ENCODE results near the gene NADSYN1.

DNA sequence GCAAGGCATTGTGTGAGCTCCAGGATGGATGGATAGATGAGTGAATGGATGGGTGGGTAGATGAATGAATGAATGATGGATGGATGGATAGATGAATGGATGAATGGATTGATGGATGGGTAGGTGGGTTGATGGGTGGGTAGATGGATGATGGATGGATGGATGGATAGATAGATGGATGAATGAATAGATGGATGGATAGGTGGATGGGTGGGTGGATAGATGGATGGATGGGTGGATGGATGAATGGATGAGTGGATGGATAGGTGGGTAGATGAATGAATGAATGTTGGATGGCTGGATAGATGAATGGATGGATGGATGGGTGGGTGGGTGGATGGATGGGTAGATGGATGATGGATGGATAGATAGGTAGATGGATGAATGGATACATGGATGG is 38.4 kb upstream of the NADSYN1 start:
- TF ChIP-seq, protein P1, sequence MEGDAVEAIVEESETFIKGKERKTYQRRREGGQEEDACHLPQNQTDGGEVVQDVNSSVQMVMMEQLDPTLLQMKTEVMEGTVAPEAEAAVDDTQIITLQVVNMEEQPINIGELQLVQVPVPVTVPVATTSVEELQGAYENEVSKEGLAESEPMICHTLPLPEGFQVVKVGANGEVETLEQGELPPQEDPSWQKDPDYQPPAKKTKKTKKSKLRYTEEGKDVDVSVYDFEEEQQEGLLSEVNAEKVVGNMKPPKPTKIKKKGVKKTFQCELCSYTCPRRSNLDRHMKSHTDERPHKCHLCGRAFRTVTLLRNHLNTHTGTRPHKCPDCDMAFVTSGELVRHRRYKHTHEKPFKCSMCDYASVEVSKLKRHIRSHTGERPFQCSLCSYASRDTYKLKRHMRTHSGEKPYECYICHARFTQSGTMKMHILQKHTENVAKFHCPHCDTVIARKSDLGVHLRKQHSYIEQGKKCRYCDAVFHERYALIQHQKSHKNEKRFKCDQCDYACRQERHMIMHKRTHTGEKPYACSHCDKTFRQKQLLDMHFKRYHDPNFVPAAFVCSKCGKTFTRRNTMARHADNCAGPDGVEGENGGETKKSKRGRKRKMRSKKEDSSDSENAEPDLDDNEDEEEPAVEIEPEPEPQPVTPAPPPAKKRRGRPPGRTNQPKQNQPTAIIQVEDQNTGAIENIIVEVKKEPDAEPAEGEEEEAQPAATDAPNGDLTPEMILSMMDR (IDR thresholded peaks at IDR 0.05 in 8 of 11, conservative IDR thresholded peaks at IDR 0.05 in 3 of 11) = no peak
- TF ChIP-seq POLR2AphosphoS5 (IDR thresholded peaks at IDR 0.05) = no peak
- no peak for TF ChIP-seq POLR2A (IDR thresholded peaks at IDR 0.05)

All from spleen (tissue), 7 donors.